ENCODE measurements around the gene IGF2BP2. TPM values are rescaled to one million over a fixed set of nuclear protein-coding genes. Genes with fewer than 3 reads are reported as not detected.

IGF2BP2 gene
- total RNA-seq, 1 experiment from 2014 or later, result 135 TPM

DNA sequence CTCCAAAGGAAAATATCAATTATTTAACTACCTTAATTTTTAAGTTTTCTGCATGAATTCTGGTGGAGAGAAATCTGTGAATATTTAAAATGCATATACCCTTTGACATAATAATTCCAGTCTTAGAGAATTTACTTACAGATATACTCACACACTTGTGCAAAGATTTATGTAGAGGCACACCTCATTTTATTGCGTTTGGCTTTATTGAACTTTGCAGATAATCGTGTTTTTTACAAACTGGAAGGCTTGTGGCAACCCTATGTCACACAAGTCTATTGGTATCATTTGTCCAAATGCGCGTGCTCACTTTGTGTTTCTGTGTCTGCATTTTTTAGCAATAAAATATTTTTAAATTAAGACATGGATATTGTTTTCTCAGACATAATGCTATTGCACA lies 157.3 kb downstream of the IGF2BP2 start:
- Histone ChIP-seq H3K4me2 (ENCODE audit: low read length) (no peak overlapping the region), H3K27me3 (ENCODE audit: insufficient read depth, low read length) (no peaks in the 10 kb centered on the region), H3K36me3 (ENCODE audit: control insufficient read depth in 1 of 2, insufficient read depth in 2 of 2, low read length in 2 of 2) (peaks cover 24 to 35% of the 10 kb centered on the region in 2 experiments), H3K9me3 (ENCODE audit: control insufficient read depth in 1 of 2, insufficient read depth in 1 of 2, low read depth in 1 of 2, low read length in 2 of 2) (no peaks in the 10 kb centered on the region), H3K27ac (ENCODE audit: low read depth, low read length) (no peak overlapping the region), H3K9me2 (ENCODE audit: insufficient read depth) (no peaks in the 10 kb centered on the region), H2AFZ (ENCODE audit: low read depth, low read length, poor library complexity, severe bottlenecking) (no peak overlapping the region), H3K4me3 (replicated peaks in 1 of 2; ENCODE audit: low read depth in 1 of 2, low read length in 2 of 2) (no peak overlapping the region), H3K79me2 (ENCODE audit: insufficient read depth, low read length) (0 out of 2 replicates have a peak, but pooled peaks cover 3% of the 10 kb centered on the region), H4K20me1 (ENCODE audit: insufficient read depth) (no peaks in the 10 kb centered on the region), H3K9ac (ENCODE audit: low read length) (no peak overlapping the region), H3K4me1 (ENCODE audit: control insufficient read depth in 1 of 2, insufficient read depth in 2 of 2, low read length in 2 of 2) (no peaks in the 10 kb centered on the region)
- POLR2A ChIA-PET, result no interaction called here
- CTCF ChIA-PET, result no interaction called here
- BruUV-seq (replicated peaks), result no TSS peak
- TF ChIP-seq EZH2 (IDR thresholded peaks at IDR 0.05) (no peak), POLR2A (IDR thresholded peaks at IDR 0.05; ENCODE audit: borderline replicate concordance, extremely low read depth, insufficient read depth, insufficient read length) (no peak), TCF7L2 (IDR thresholded peaks at IDR 0.05; ENCODE audit: borderline replicate concordance, extremely low read depth, insufficient read depth, insufficient read length) (no peak), SIN3A (IDR thresholded peaks at IDR 0.05; ENCODE audit: low read depth) (no peak), ZNF274 (IDR thresholded peaks at IDR 0.05; ENCODE audit: low read depth, low read length) (no peak), CBX3 (IDR thresholded peaks at IDR 0.05; ENCODE audit: low read depth) (no peak), JUND (IDR thresholded peaks at IDR 0.05) (no peak), YY1 (IDR thresholded peaks at IDR 0.05; ENCODE audit: extremely low read depth, insufficient replicate concordance, low read depth, low read length) (no peak), ZFX (IDR thresholded peaks at IDR 0.05) (no peak), CEBPB (IDR thresholded peaks at IDR 0.05; ENCODE audit: low read depth) (no peak)
- TF ChIP-seq, protein P1, sequence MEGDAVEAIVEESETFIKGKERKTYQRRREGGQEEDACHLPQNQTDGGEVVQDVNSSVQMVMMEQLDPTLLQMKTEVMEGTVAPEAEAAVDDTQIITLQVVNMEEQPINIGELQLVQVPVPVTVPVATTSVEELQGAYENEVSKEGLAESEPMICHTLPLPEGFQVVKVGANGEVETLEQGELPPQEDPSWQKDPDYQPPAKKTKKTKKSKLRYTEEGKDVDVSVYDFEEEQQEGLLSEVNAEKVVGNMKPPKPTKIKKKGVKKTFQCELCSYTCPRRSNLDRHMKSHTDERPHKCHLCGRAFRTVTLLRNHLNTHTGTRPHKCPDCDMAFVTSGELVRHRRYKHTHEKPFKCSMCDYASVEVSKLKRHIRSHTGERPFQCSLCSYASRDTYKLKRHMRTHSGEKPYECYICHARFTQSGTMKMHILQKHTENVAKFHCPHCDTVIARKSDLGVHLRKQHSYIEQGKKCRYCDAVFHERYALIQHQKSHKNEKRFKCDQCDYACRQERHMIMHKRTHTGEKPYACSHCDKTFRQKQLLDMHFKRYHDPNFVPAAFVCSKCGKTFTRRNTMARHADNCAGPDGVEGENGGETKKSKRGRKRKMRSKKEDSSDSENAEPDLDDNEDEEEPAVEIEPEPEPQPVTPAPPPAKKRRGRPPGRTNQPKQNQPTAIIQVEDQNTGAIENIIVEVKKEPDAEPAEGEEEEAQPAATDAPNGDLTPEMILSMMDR (IDR thresholded peaks at IDR 0.05 in 2 of 3, conservative IDR thresholded peaks at IDR 0.05 in 1 of 3; ENCODE audit: borderline replicate concordance in 1 of 3, insufficient read depth in 1 of 3, low read depth in 2 of 3, low read length in 2 of 3), result no peak
- ATAC-seq (no peak), DNase-seq (ENCODE audit: low read depth, low spot score) (no peak)
- intact Hi-C loops (cut with micrococcal nuclease), result no loop called here
- RAD21 ChIA-PET (ENCODE audit: low non-redundant PET in 1 of 2, low total read pairs in 2 of 2, uncharacterized antibody in 2 of 2, unreplicated experiment in 2 of 2), result no interaction called here

Measured in HCT116 (cell line).